B cell (primary cell): ENCODE data around the gene PPL.

Experiments
- EZH2 ChIP-seq: IDR thresholded peaks from 2 replicates; pipeline ENCODE4 v1.6.1; 2012; ENCODE audit warnings: borderline replicate concordance, low read depth, mild to moderate bottlenecking, moderate library complexity, low read length; ENCODE audit not compliant: insufficient read depth, poor library complexity, severe bottlenecking
- TF ChIP-seq, protein P1 (sequence below): fragments of 200-600 bp; IDR thresholded peaks from one replicate; pipeline ENCODE4 v1.8.0; 2022; ENCODE audit warnings: antibody characterized with exemption, mild to moderate bottlenecking

DNA sequence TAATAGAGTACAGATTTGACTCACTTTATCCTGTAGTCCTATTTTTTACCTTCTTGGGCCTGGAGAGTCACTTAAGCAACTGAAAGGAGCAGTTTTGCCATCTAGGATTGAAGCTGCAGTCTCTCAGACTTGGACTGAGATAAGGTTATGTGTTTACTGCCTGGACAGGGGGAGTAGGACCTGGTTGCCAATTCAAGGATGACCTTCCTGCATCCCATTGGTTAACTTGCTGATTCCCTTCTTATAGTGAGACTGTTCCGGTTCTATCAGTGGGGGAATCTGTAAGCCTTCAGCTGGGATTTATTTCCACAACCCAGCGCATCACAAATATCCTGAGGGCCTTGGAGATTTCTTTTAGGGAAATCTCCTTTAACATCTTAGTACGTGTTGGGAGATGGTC, 86.7 kb downstream of the PPL start:
- TF ChIP-seq, protein P1, sequence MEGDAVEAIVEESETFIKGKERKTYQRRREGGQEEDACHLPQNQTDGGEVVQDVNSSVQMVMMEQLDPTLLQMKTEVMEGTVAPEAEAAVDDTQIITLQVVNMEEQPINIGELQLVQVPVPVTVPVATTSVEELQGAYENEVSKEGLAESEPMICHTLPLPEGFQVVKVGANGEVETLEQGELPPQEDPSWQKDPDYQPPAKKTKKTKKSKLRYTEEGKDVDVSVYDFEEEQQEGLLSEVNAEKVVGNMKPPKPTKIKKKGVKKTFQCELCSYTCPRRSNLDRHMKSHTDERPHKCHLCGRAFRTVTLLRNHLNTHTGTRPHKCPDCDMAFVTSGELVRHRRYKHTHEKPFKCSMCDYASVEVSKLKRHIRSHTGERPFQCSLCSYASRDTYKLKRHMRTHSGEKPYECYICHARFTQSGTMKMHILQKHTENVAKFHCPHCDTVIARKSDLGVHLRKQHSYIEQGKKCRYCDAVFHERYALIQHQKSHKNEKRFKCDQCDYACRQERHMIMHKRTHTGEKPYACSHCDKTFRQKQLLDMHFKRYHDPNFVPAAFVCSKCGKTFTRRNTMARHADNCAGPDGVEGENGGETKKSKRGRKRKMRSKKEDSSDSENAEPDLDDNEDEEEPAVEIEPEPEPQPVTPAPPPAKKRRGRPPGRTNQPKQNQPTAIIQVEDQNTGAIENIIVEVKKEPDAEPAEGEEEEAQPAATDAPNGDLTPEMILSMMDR = no peak
- TF ChIP-seq EZH2 = no peak
